CD4-positive, CD25-positive, alpha-beta regulatory T cell (primary cell): ENCODE results near the gene TXN2. TPM values are rescaled to one million over a fixed set of nuclear protein-coding genes. Genes with fewer than 3 reads are reported as not detected.

Experiments
- ATAC-seq, 2 donors: fragments of 150-1000 bp; cut with Tn5 transposase; one replicate each; pipeline ENCODE4 v1.10.0; 2021; ENCODE audit warnings: low read depth in 2 of 2, moderate number of reproducible peaks in 2 of 2, moderate library complexity in 1 of 2
- DNase-seq, 3 donors: peaks; one replicate each; pipeline versions ENCODE4 v3.0.0 to v3.0.0-alpha.2; 2012 to 2022; ENCODE audit warnings: mixed read lengths in 1 of 3
- H3K27ac ChIP-seq: one replicate; pipeline ENCODE4 v1.7.0; 2013; ENCODE audit warnings: mild to moderate bottlenecking, low read length; ENCODE audit not compliant: insufficient read depth, poor library complexity, severe bottlenecking
- H3K27me3 ChIP-seq: one replicate; pipeline ENCODE4 v1.7.0; 2013; ENCODE audit warnings: low read length; ENCODE audit not compliant: control insufficient read depth, insufficient read depth
- H3K36me3 ChIP-seq: one replicate; pipeline ENCODE4 v1.7.0; 2013; ENCODE audit warnings: mild to moderate bottlenecking, low read length, moderate library complexity; ENCODE audit not compliant: control insufficient read depth, insufficient read depth
- H3K4me1 ChIP-seq: 2 replicates; pipeline ENCODE4 v1.7.0; 2013; ENCODE audit warnings: mild to moderate bottlenecking, low read length; ENCODE audit not compliant: insufficient read depth, control insufficient read depth, poor library complexity, severe bottlenecking
- H3K4me3 ChIP-seq: one replicate; pipeline ENCODE4 v1.7.0; 2013; ENCODE audit warnings: low read depth, mild to moderate bottlenecking, low read length, moderate library complexity
- H3K9me3 ChIP-seq, 2 experiments: 1 replicate in 1 of 2; 2 replicates in 1 of 2; pipeline ENCODE4 v1.7.0; 2013; ENCODE audit warnings: low read length in 2 of 2, mild to moderate bottlenecking in 1 of 2, moderate library complexity in 1 of 2; ENCODE audit not compliant: control insufficient read depth in 2 of 2
- H3K27ac Mint-ChIP-seq, 3 donors: one replicate each; pipeline ENCODE4 v1.8.0; 2020 to 2022; ENCODE audit warnings: mild to moderate bottlenecking in 3 of 3, mixed read lengths in 3 of 3, moderate library complexity in 2 of 3
- H3K27me3 Mint-ChIP-seq: one replicate; pipeline ENCODE4 v1.8.0; 2022; ENCODE audit warnings: mild to moderate bottlenecking, mixed read lengths
- H3K36me3 Mint-ChIP-seq: one replicate; pipeline ENCODE4 v1.8.0; 2020; ENCODE audit warnings: mixed read lengths
- H3K4me1 Mint-ChIP-seq, 4 donors: one replicate each; pipeline ENCODE4 v1.8.0; 2020 to 2022; ENCODE audit warnings: mixed read lengths in 4 of 4, mild to moderate bottlenecking in 1 of 4
- H3K4me3 Mint-ChIP-seq, 4 donors: one replicate each; pipeline ENCODE4 v1.8.0; 2020 to 2022; ENCODE audit warnings: mild to moderate bottlenecking in 4 of 4, mixed read lengths in 4 of 4, moderate library complexity in 3 of 4
- H3K9me3 Mint-ChIP-seq, 7 donors: one replicate each; pipeline ENCODE4 v1.8.0; 2020 to 2022; ENCODE audit warnings: mixed read lengths in 7 of 7, mild to moderate bottlenecking in 3 of 7, moderate library complexity in 2 of 7
- polyA plus RNA-seq, 4 donors: library from polyadenylated mRNA; unstranded; fragments of 300-500 nt; fragmentation: Illumina TruSeq; gene quantifications; one replicate each; pipeline ENCODE4 v1.2.3, GENCODE V29; 2021
- total RNA-seq: library from RNA; stranded (reverse); gene quantifications from one replicate; pipeline ENCODE4 v1.2.3, GENCODE V29; 2022

TXN2 gene
- total and polyA plus RNA-seq, 5 donors from 2014 or later: 31.5 to 132 (median 105) TPM

GRCh38 chr22:36467042-36467810, 14.2 kb downstream of the TXN2 start:
- Mint-ChIP-seq H3K27ac (peak overlapping the region; percentile 77 to 85 (median 82)), H3K9me3 (no peaks in the 10 kb centered on the region)
- ATAC-seq: no peak

GRCh38 chr22:36466258-36466657, 15.2 kb downstream of the TXN2 start:
- Mint-ChIP-seq H3K4me3 (no peak overlapping the region), H3K27ac (peak overlapping the region in 2 of 3 donors; percentile 36 to 54), H3K36me3 (no peaks in the 10 kb centered on the region), H3K9me3 (no peaks in the 10 kb centered on the region), H3K27me3 (no peaks in the 10 kb centered on the region), H3K4me1 (peaks cover 6 to 23% (median 8%) of the 10 kb centered on the region in 4 donors)
- Histone ChIP-seq H3K36me3 (peaks cover 3% of the 10 kb centered on the region), H3K27ac (no peak overlapping the region), H3K9me3 (no peaks in the 10 kb centered on the region), H3K27me3 (no peaks in the 10 kb centered on the region), H3K4me1 (peaks cover 16% of the 10 kb centered on the region), H3K4me3 (no peak overlapping the region)
- DNase-seq: no peak
- ATAC-seq: no peak

More at GRCh38 chr22:36467042-36467810, 14.2 kb downstream of the TXN2 start:
- Histone ChIP-seq H3K4me1 (peaks cover 16% of the 10 kb centered on the region), H3K9me3 (no peaks in the 10 kb centered on the region), H3K36me3 (peaks cover 3% of the 10 kb centered on the region), H3K27ac (no peak overlapping the region), H3K27me3 (no peaks in the 10 kb centered on the region), H3K4me3 (no peak overlapping the region)
- Mint-ChIP-seq H3K27me3 (no peaks in the 10 kb centered on the region), H3K36me3 (peaks cover 4% of the 10 kb centered on the region), H3K4me3 (no peak overlapping the region), H3K4me1 (peaks cover 6 to 23% (median 8%) of the 10 kb centered on the region in 4 donors)
- no peak for DNase-seq

- Mint-ChIP-seq H3K36me3 (no peaks in the 10 kb centered on the region), H3K27ac (no peak overlapping the region), H3K4me1 (peaks cover 5 to 25% (median 7%) of the 10 kb centered on the region in 4 donors), H3K9me3 (no peaks in the 10 kb centered on the region), H3K4me3 (no peak overlapping the region), H3K27me3 (no peaks in the 10 kb centered on the region)
- ATAC-seq: no peak
- H3K4me3 ChIP-seq: no peak overlapping the region
- no peak for DNase-seq
- H3K9me3 ChIP-seq: no peaks in the 10 kb centered on the region
- H3K27me3 ChIP-seq: no peaks in the 10 kb centered on the region
- peaks cover 14% of the 10 kb centered on the region for H3K4me1 ChIP-seq
- H3K27ac ChIP-seq: no peak overlapping the region
- no peaks in the 10 kb centered on the region for H3K36me3 ChIP-seq
Observed at GRCh38 chr22:36465232-36466021, 16.0 kb downstream of the TXN2 start.

GRCh38 chr22:36464715-36465231, 16.7 kb downstream of the TXN2 start:
- no peaks in the 10 kb centered on the region for H3K36me3 Mint-ChIP-seq
- H3K4me1 Mint-ChIP-seq: peaks cover 0 to 18% (median 2%) of the 10 kb centered on the region in 4 donors
- H3K36me3 ChIP-seq: no peaks in the 10 kb centered on the region
- peaks cover 8% of the 10 kb centered on the region for H3K4me1 ChIP-seq
- no peak overlapping the region for H3K4me3 ChIP-seq
- H3K27me3 Mint-ChIP-seq: no peaks in the 10 kb centered on the region
- no peak overlapping the region for H3K4me3 Mint-ChIP-seq
- no peak overlapping the region for H3K27ac ChIP-seq
- no peaks in the 10 kb centered on the region for H3K9me3 Mint-ChIP-seq
- ATAC-seq: no peak
- H3K27me3 ChIP-seq: no peaks in the 10 kb centered on the region
- DNase-seq: no peak
- no peak overlapping the region for H3K27ac Mint-ChIP-seq
- no peaks in the 10 kb centered on the region for H3K9me3 ChIP-seq

- DNase-seq (no peak), ATAC-seq (no peak)
- peaks cover 8% of the 10 kb centered on the region for H3K4me1 ChIP-seq
- no peaks in the 10 kb centered on the region for H3K9me3 Mint-ChIP-seq
- H3K4me3 ChIP-seq: no peak overlapping the region
- no peaks in the 10 kb centered on the region for H3K27me3 Mint-ChIP-seq
- H3K27ac ChIP-seq: no peak overlapping the region
- H3K4me3 Mint-ChIP-seq: no peak overlapping the region
- peaks cover 0 to 13% (median 1%) of the 10 kb centered on the region in 4 donors for H3K4me1 Mint-ChIP-seq
- no peak overlapping the region for H3K27ac Mint-ChIP-seq
- H3K36me3 ChIP-seq: no peaks in the 10 kb centered on the region
- H3K36me3 Mint-ChIP-seq: no peaks in the 10 kb centered on the region
- H3K27me3 ChIP-seq: no peaks in the 10 kb centered on the region
- H3K9me3 ChIP-seq: no peaks in the 10 kb centered on the region
Observed at GRCh38 chr22:36463783-36464184, 17.7 kb downstream of the TXN2 start.

- Histone ChIP-seq H3K36me3 (no peaks in the 10 kb centered on the region), H3K9me3 (no peaks in the 10 kb centered on the region), H3K27me3 (no peaks in the 10 kb centered on the region), H3K4me3 (no peak overlapping the region), H3K27ac (no peak overlapping the region), H3K4me1 (peaks cover 6% of the 10 kb centered on the region)
- no peak for ATAC-seq
- Mint-ChIP-seq H3K4me1 (peaks cover 0 to 9% (median 1%) of the 10 kb centered on the region in 4 donors), H3K36me3 (no peaks in the 10 kb centered on the region), H3K4me3 (no peak overlapping the region), H3K27me3 (no peaks in the 10 kb centered on the region), H3K27ac (peak overlapping the region in 1 of 3 donors; percentile 38), H3K9me3 (no peaks in the 10 kb centered on the region)
- DNase-seq: no peak
Observed at GRCh38 chr22:36461665-36462649, 19.5 kb downstream of the TXN2 start.

GRCh38 chr22:36460202-36460601, 21.2 kb downstream of the TXN2 start:
- Mint-ChIP-seq H3K9me3 (no peaks in the 10 kb centered on the region), H3K27ac (peak overlapping the region in 1 of 3 donors; percentile 51), H3K27me3 (no peaks in the 10 kb centered on the region), H3K4me1 (peaks cover 4 to 14% (median 10%) of the 10 kb centered on the region in 4 donors), H3K36me3 (no peaks in the 10 kb centered on the region), H3K4me3 (no peak overlapping the region)
- ATAC-seq (no peak), DNase-seq (no peak)
- no peak overlapping the region for H3K27ac ChIP-seq
- peaks cover 8% of the 10 kb centered on the region for H3K4me1 ChIP-seq
- no peaks in the 10 kb centered on the region for H3K36me3 ChIP-seq
- no peaks in the 10 kb centered on the region for H3K27me3 ChIP-seq
- no peaks in the 10 kb centered on the region for H3K9me3 ChIP-seq
- no peak overlapping the region for H3K4me3 ChIP-seq
